HG02759 (cell line): ENCODE measurements around the gene ITGAE.

Source experiments
- ATAC-seq: cut with Tn5 transposase; IDR thresholded peaks from one replicate; pipeline ENCODE4 v1.9.1; 2021; ENCODE audit warnings: mild to moderate bottlenecking, moderate library complexity; ENCODE audit not compliant: unreplicated experiment

Gene ITGAE

GRCh38 chr17:3672571-3672970 lies 128.4 kb downstream of the ITGAE start:
- ATAC-seq = no peak

GRCh38 chr17:3669548-3669947 lies 131.4 kb downstream of the ITGAE start:
- ATAC-seq = no peak

GRCh38 chr17:3669085-3669347 lies 132.0 kb downstream of the ITGAE start:
- peak; percentile 3 for ATAC-seq

- ATAC-seq = peak; percentile 86
Measured at GRCh38 chr17:3668279-3669084, 132.5 kb downstream of the ITGAE start, which contains the start of the genes EMC6 and TAX1BP3. Gene EMC6 (plus strand): TSS chr17:3668812. CDS start chr17:3669147, 335 bp downstream. Gene TAX1BP3 (minus strand): TSS chr17:3668578. CDS start chr17:3668526, 52 bp downstream.

- peak; percentile 3 for ATAC-seq
Measured at GRCh38 chr17:3667366-3668278, 133.4 kb downstream of the ITGAE start.

- no peak for ATAC-seq
Measured at GRCh38 chr17:3666516-3666915, 134.5 kb downstream of the ITGAE start.

GRCh38 chr17:3665834-3666233 lies 135.2 kb downstream of the ITGAE start:
- ATAC-seq = no peak
